Measurements from ENCODE around the gene ARL6IP4. TPM values are rescaled to one million over a fixed set of nuclear protein-coding genes. Genes with fewer than 3 reads are reported as not detected.

Gene ARL6IP4
- total and polyA plus RNA-seq, 2 donors from 2014 or later, result 168 to 362 TPM

DNA sequence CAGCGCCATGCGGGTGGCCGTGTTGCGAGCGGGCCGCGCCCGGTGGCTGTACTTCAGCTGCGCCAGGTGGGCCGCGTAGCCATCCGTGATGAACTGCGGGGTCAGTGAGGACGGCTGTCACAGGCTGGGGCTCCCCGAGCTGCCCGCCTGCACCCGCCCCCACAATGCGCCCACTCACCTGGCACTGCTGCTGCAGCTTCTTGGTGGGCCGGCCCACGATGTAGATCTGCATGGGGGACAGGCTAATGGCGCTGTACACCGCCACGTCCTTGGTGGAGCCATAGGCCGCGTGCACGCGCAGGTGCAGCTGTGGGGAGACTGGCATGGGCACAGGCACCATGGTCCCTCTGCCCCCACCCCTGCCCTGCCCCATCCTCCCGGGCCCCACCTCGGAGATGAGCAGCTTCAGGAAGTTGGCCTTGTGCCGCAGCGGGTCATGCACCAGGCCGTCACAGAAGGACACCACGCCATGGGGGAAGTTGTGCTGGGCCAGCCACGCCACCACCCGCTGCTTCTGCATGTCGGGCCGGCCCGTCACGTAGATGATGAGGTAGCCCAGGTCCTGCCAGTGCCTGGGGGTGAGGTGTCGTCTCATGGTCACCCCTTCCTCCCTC, 5.9 kb downstream of the ARL6IP4 start:
- H3K4me1 ChIP-seq (ENCODE audit: control insufficient read depth in 2 of 3, insufficient read depth in 2 of 3, low read depth in 1 of 3, low read length in 3 of 3), result peaks cover 3 to 37% (median 10%) of the 10 kb centered on the region in 3 donors
- FAIRE-seq, result no peak
- no peak overlapping the region for H3K4me3 ChIP-seq (ENCODE audit: low read length in 3 of 3)
- no peak overlapping the region for H3K27ac ChIP-seq (ENCODE audit: low read depth in 2 of 2, low read length in 2 of 2)
- peak in 2 of 5 donors; percentile 49 to 78 for DNase-seq
- no peaks in the 10 kb centered on the region for H3K27me3 ChIP-seq (ENCODE audit: control insufficient read depth, insufficient read depth, low read length)
- H3K9ac ChIP-seq (ENCODE audit: low read length in 3 of 3), result no peak overlapping the region
- TF ChIP-seq CTCF (IDR thresholded peaks at IDR 0.05; ENCODE audit: borderline replicate concordance, extremely low read depth, insufficient read depth), result no peak
- no peaks in the 10 kb centered on the region for H3K9me3 ChIP-seq (ENCODE audit: control insufficient read depth in 2 of 3, insufficient read depth in 1 of 3, low read length in 3 of 3)
- intact Hi-C loops (cut with DNase I), result no loop called here
- H3K36me3 ChIP-seq (ENCODE audit: control insufficient read depth in 2 of 3, insufficient read depth in 3 of 3, low read length in 3 of 3), result peaks cover 0 to 5% (median 4%) of the 10 kb centered on the region in 3 donors

GRCh38 chr12:122987086-122987951, 6.8 kb downstream of the ARL6IP4 start:
- intact Hi-C loops (cut with DNase I), result no loop called here
- Histone ChIP-seq H3K27ac (ENCODE audit: low read depth in 2 of 2, low read length in 2 of 2) (no peak overlapping the region), H3K27me3 (ENCODE audit: control insufficient read depth, insufficient read depth, low read length) (no peaks in the 10 kb centered on the region), H3K4me3 (ENCODE audit: low read length in 3 of 3) (no peak overlapping the region), H3K9ac (ENCODE audit: low read length in 3 of 3) (no peak overlapping the region), H3K4me1 (ENCODE audit: control insufficient read depth in 2 of 3, insufficient read depth in 2 of 3, low read depth in 1 of 3, low read length in 3 of 3) (peaks cover under 1 to 28% (median 3%) of the 10 kb centered on the region in 3 donors), H3K36me3 (ENCODE audit: control insufficient read depth in 2 of 3, insufficient read depth in 3 of 3, low read length in 3 of 3) (peaks cover 0 to 5% (median 4%) of the 10 kb centered on the region in 3 donors), H3K9me3 (ENCODE audit: control insufficient read depth in 2 of 3, insufficient read depth in 1 of 3, low read length in 3 of 3) (no peaks in the 10 kb centered on the region)
- FAIRE-seq (no peak), DNase-seq (peak in 1 of 5 donors; percentile 75)
- TF ChIP-seq CTCF (IDR thresholded peaks at IDR 0.05; ENCODE audit: borderline replicate concordance, extremely low read depth, insufficient read depth), result no peak

GRCh38 chr12:122988036-122988435, 7.6 kb downstream of the ARL6IP4 start:
- FAIRE-seq, result no peak
- H3K36me3 ChIP-seq (ENCODE audit: control insufficient read depth in 2 of 3, insufficient read depth in 3 of 3, low read length in 3 of 3), result peaks cover 0 to 5% (median under 1%) of the 10 kb centered on the region in 3 donors

More at GRCh38 chr12:122988036-122988435, 7.6 kb downstream of the ARL6IP4 start:
- H3K4me3 ChIP-seq (ENCODE audit: low read length in 3 of 3), result no peak overlapping the region
- H3K9me3 ChIP-seq (ENCODE audit: control insufficient read depth in 2 of 3, insufficient read depth in 1 of 3, low read length in 3 of 3), result no peaks in the 10 kb centered on the region
- no peaks in the 10 kb centered on the region for H3K27me3 ChIP-seq (ENCODE audit: control insufficient read depth, insufficient read depth, low read length)
- no peak for TF ChIP-seq CTCF (IDR thresholded peaks at IDR 0.05; ENCODE audit: borderline replicate concordance, extremely low read depth, insufficient read depth)
- no peak overlapping the region for H3K9ac ChIP-seq (ENCODE audit: low read length in 3 of 3)
- DNase-seq, result peak in 1 of 5 donors; percentile 29
- peaks cover 0 to 22% (median 3%) of the 10 kb centered on the region in 3 donors for H3K4me1 ChIP-seq (ENCODE audit: control insufficient read depth in 2 of 3, insufficient read depth in 2 of 3, low read depth in 1 of 3, low read length in 3 of 3)
- no peak overlapping the region for H3K27ac ChIP-seq (ENCODE audit: low read depth in 2 of 2, low read length in 2 of 2)
- intact Hi-C loops (cut with DNase I), result no loop called here
